Sigmoid colon (tissue), 7 donors: ENCODE measurements around the gene TSPO2. TPM values are rescaled to one million over a fixed set of nuclear protein-coding genes. Genes with fewer than 3 reads are reported as not detected.
A peak's percentile ranks its signal among the peaks of the same experiment; 100 is the strongest.

Source experiments
- DNase-seq: peaks from one replicate; pipeline ENCODE4 v3.0.0-alpha.2; 2019
- H3K27ac ChIP-seq, 4 donors: fragments of 200-600 bp; sonication (generic); one replicate each; pipeline ENCODE4 v1.5.1; 2016 to 2019; ENCODE audit warnings: mild to moderate bottlenecking in 1 of 4
- H3K27me3 ChIP-seq, 3 donors: fragments of 200-600 bp; sonication (generic); one replicate each; pipeline ENCODE4 v1.5.1; 2019; ENCODE audit warnings: mild to moderate bottlenecking in 1 of 3
- H3K36me3 ChIP-seq, 4 donors: fragments of 200-600 bp; sonication (generic); one replicate each; pipeline ENCODE4 v1.5.1; 2016 to 2019
- H3K4me1 ChIP-seq, 4 donors: fragments of 200-600 bp; sonication (generic); one replicate each; pipeline ENCODE4 v1.5.1; 2017 to 2019
- H3K4me3 ChIP-seq, 4 donors: fragments of 200-600 bp; sonication (generic); one replicate each; pipeline ENCODE4 v1.5.1; 2017 to 2019; ENCODE audit warnings: mild to moderate bottlenecking in 2 of 4, moderate library complexity in 1 of 4
- H3K9me3 ChIP-seq, 4 donors: fragments of 200-600 bp in 3 of 4; sonication (generic) in 3 of 4; one replicate each; pipeline versions ENCODE4 v1.5.1 to v1.6.1; 2013 to 2019
- EP300 ChIP-seq, 4 donors: sonication (generic); formaldehyde crosslinking; IDR thresholded peaks; one replicate each; pipeline ENCODE4 v1.6.1; 2017; ENCODE audit warnings: antibody characterized with exemption in 4 of 4
- POLR2A ChIP-seq, 2 donors: fragments of 450-650 bp; IDR thresholded peaks; one replicate each; pipeline ENCODE4 v1.6.1; 2016; ENCODE audit warnings: antibody characterized with exemption in 2 of 2, mild to moderate bottlenecking in 2 of 2, moderate library complexity in 2 of 2
- POLR2AphosphoS5 ChIP-seq, 4 donors: sonication (generic); formaldehyde crosslinking; IDR thresholded peaks; one replicate each; pipeline ENCODE4 v1.6.1; 2017; ENCODE audit warnings: antibody characterized with exemption in 4 of 4
- WGBS, 2 donors: extraction: QIAGEN DNeasy Blood & Tissue Kit; methylation state at CpG; one replicate each; pipeline ENCODE4 v1.1.7; 2013; 5-methylcytosine and 5-hydroxymethylcytosine counted together
- intact Hi-C: fragments of 100-400 bp; cut with DNase I; formaldehyde crosslinking; loops from one replicate; pipeline ENCODE4 v1.15.1; 2023
- polyA plus RNA-seq, 3 donors: library from polyadenylated mRNA; stranded (reverse); fragments of 200-250 nt; gene quantifications; one replicate each; pipeline ENCODE4 v1.2.3, GENCODE V29; 2013
- total RNA-seq, 4 donors: library from RNA; depleted of rRNA; stranded (reverse); fragments of >200 nt; gene quantifications; one replicate each; pipeline ENCODE4 v1.1.0, GENCODE V29; 2016
- TF ChIP-seq, protein P1 (sequence below), 4 experiments: fragments of 450-650 bp in 3 of 4; fragments of 200-600 bp in 1 of 4; IDR thresholded peaks; one replicate each; pipeline ENCODE4 v1.5.1; 2016 to 2019; ENCODE audit warnings: antibody characterized with exemption in 4 of 4, mild to moderate bottlenecking in 3 of 4, moderate library complexity in 2 of 4
- donor health status: healthy with polysubstance abuse.
- donor health status: Bipolar disorder and iron deficiency.
- donor health status: healthy.

TSPO2 gene
- total and polyA plus RNA-seq, 7 donors, result 0.48 TPM; not detected in 6

DNA sequence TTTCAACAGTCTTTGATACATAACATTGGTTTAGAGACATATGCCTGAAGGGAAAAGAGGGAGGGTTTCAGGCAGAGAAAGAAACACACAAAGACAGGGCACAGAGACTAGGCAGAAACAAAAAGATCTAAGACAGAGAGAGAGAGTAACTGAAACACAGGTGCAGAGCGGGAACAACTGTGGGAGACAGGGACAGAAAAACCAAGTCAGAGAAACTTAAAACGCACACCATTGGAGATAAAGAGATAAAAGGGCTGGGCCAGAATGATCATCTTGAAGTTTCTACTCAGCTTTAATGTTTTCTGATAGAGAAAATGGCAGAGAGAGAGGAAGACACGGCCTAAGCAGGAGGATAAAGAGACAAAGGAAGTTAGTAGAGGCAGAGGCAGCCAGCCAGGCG lies 15.0 kb upstream of the TSPO2 start:
- Histone ChIP-seq H3K27ac (peak overlapping the region in 1 of 4 donors; percentile 56), H3K4me3 (peak overlapping the region in 3 of 4 donors; percentile 41 to 54 (median 50)), H3K4me1 (peaks cover 0 to 17% (median 10%) of the 10 kb centered on the region in 4 donors), H3K36me3 (no peaks in the 10 kb centered on the region), H3K9me3 (no peaks in the 10 kb centered on the region), H3K27me3 (no peaks in the 10 kb centered on the region)
- TF ChIP-seq EP300 (IDR thresholded peaks at IDR 0.05) (no peak), POLR2AphosphoS5 (IDR thresholded peaks at IDR 0.05) (no peak), POLR2A (IDR thresholded peaks at IDR 0.05) (no peak)
- TF ChIP-seq, protein P1, sequence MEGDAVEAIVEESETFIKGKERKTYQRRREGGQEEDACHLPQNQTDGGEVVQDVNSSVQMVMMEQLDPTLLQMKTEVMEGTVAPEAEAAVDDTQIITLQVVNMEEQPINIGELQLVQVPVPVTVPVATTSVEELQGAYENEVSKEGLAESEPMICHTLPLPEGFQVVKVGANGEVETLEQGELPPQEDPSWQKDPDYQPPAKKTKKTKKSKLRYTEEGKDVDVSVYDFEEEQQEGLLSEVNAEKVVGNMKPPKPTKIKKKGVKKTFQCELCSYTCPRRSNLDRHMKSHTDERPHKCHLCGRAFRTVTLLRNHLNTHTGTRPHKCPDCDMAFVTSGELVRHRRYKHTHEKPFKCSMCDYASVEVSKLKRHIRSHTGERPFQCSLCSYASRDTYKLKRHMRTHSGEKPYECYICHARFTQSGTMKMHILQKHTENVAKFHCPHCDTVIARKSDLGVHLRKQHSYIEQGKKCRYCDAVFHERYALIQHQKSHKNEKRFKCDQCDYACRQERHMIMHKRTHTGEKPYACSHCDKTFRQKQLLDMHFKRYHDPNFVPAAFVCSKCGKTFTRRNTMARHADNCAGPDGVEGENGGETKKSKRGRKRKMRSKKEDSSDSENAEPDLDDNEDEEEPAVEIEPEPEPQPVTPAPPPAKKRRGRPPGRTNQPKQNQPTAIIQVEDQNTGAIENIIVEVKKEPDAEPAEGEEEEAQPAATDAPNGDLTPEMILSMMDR (IDR thresholded peaks at IDR 0.05), result no peak
- 41 to 46% methylated on average over 4 of the region's 4 CpGs for WGBS, 2 donors
- no peak for DNase-seq
- intact Hi-C loops, result no loop called here

DNA sequence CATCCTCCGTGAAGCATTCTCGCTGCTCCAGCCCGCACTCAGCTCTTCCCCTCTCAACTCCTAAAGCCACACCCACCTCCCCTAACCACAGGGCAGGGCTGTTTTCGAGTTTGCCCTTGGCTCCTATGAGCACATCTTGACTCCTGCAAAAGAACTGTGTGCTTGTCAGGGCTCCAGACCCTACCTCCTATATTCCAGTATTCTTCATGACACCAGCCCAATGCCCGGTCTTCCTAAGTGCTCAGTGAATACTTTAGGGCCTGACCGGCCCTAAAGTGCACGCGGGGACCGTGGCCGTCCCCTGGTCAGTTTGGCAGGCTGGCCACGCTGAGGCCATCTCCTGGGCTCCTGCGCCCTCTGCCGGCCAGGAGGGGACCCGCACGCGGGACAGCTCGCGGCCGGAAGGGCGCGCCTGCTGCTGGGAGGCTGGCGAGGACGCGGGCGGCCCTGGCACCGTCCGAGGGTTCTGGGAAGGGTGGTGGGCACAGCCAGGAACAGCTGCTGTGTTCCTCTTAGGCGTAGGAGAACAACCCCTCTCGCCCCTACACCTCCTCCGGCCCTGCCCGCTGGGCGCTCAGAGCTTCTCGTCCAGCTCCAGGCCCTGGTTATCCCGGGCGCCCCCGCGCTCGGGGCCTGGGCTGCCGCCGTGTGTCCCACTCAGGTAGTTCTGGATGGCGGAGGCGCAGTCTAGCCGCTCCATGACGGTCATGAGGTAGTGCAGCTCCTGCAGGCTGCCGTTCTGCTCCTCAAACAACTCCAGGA lies 14.3 kb upstream of the TSPO2 start:
- peak overlapping the region; percentile 23 to 54 (median 46) for H3K4me3 ChIP-seq
- intact Hi-C loops, result loop anchor here (2.0 kb wide), 3 partner anchors 39 to 1047 kb away; no protein-coding TSS in a partner anchor
- H3K27me3 ChIP-seq, result no peaks in the 10 kb centered on the region
- no peaks in the 10 kb centered on the region for H3K9me3 ChIP-seq
- TF ChIP-seq, protein P1 (IDR thresholded peaks at IDR 0.05), result peak; percentile 95 to 99 (median 98)
- TF ChIP-seq EP300 (IDR thresholded peaks at IDR 0.05) (no peak), POLR2AphosphoS5 (IDR thresholded peaks at IDR 0.05) (peak in 3 of 4 donors; percentile 13 to 29 (median 18))
- peak overlapping the region; percentile 26 to 56 (median 38) for H3K27ac ChIP-seq
- peaks cover 0 to 17% (median 10%) of the 10 kb centered on the region in 4 donors for H3K4me1 ChIP-seq
- no peaks in the 10 kb centered on the region for H3K36me3 ChIP-seq
- 4 to 8% methylated on average over 45 of the region's 45 CpGs for WGBS, 2 donors
- peak; percentile 89 for DNase-seq

DNA sequence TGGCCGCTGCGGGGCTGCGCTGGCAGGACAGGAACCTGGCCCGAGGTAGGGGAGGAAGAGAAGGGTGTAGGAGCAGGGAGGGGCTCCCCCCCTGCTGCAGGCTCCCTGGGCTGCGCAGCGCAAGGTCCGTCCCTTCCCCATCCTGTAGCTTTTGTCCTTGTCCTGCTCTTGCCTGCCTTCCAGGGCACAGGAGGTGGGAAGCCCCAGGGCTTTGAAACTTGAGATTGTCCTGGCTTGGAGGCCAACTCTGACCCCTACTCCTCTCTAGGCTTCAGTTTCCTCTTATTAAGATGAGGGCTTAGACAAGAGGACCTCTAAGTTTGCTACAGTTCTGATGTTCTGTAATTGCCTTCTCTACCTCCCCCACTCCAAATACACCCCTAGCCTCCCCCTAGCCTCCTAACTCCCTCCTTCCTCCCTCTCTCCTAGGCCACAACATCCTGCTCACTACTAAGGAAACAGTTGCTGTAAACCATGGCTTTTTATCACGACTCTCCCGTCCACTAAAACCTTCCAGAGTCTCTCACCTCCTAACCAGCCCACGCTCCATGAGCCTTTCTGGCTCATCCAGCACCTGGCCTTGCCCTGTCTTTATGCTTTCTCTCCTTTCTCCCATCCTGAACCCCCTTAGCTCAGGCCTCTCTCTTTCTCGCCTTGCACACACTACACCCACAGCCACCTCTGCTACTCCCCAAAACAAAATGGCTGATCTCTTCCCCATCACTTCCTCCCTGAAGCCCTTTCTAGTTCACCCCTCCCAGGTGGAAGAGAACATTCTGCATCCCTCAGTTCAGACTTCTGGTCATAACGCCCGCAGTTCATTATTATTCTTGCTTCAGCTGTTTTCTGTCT lies 13.5 kb upstream of the TSPO2 start:
- peak overlapping the region in 3 of 4 donors; percentile 26 to 56 (median 31) for H3K27ac ChIP-seq
- no peaks in the 10 kb centered on the region for H3K27me3 ChIP-seq
- no peaks in the 10 kb centered on the region for H3K36me3 ChIP-seq
- peak overlapping the region; percentile 23 to 54 (median 46) for H3K4me3 ChIP-seq
- peak; percentile 46 for DNase-seq
- WGBS, 2 donors, result 43 to 49% methylated on average over 13 of the region's 13 CpGs
- H3K9me3 ChIP-seq, result no peaks in the 10 kb centered on the region
- H3K4me1 ChIP-seq, result peaks cover 0 to 17% (median 10%) of the 10 kb centered on the region in 4 donors
- TF ChIP-seq POLR2A (IDR thresholded peaks at IDR 0.05) (no peak), EP300 (IDR thresholded peaks at IDR 0.05) (no peak), POLR2AphosphoS5 (IDR thresholded peaks at IDR 0.05) (no peak)
- TF ChIP-seq, protein P1 (IDR thresholded peaks at IDR 0.05), result no peak
- intact Hi-C loops, result loop anchor here (2.0 kb wide), 3 partner anchors 38 to 1048 kb away; no protein-coding TSS in a partner anchor

DNA sequence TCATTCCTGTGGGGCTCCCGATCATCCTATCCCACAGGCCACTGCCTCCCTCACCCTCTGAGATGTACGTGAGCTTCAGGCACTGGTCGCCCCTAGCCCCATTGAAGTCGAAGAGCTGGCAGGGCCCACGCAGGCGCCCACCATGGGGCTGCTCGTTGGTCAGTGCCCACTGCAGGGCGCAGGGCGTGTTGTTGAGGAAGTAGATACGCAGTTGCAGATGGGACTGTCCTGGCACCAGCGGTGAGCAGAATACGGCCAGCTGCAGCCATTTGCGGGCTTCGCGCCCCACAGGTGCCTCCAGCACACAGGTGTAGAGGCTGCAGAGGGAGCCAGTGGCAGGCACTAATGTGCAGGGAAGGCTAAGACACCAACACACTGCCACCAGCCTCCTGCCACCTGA lies 9.4 kb upstream of the TSPO2 start:
- no peak overlapping the region for H3K27ac ChIP-seq
- no peak for TF ChIP-seq POLR2AphosphoS5 (IDR thresholded peaks at IDR 0.05)
- TF ChIP-seq, protein P1 (IDR thresholded peaks at IDR 0.05), result no peak
- TF ChIP-seq POLR2A (IDR thresholded peaks at IDR 0.05), result no peak
- no peak for TF ChIP-seq EP300 (IDR thresholded peaks at IDR 0.05)
- H3K4me1 ChIP-seq, result peaks cover 0 to 11% (median 8%) of the 10 kb centered on the region in 4 donors
- no peak overlapping the region for H3K4me3 ChIP-seq
- no peaks in the 10 kb centered on the region for H3K27me3 ChIP-seq
- intact Hi-C loops, result no loop called here
- DNase-seq, result no peak
- H3K9me3 ChIP-seq, result no peaks in the 10 kb centered on the region
- H3K36me3 ChIP-seq, result no peaks in the 10 kb centered on the region
- WGBS, 2 donors, result 94 to 95% methylated on average over 15 of the region's 15 CpGs
